Panc1 (cell line): ENCODE data around the gene TEX261.
"Not testable (repeated sequence)": the region's sequence is repeated elsewhere in the genome, so short reads cannot be mapped to it uniquely, and the experiment has no call there.

Experiments
- CTCF ChIP-seq: fragments of 450-650 bp; IDR thresholded peaks from 2 replicates; pipeline ENCODE4 v1.5.1; 2017; ENCODE audit warnings: mild to moderate bottlenecking
- POLR2AphosphoS5 ChIP-seq: IDR thresholded peaks from 2 replicates; pipeline ENCODE4 v1.6.1; 2012; ENCODE audit warnings: mild to moderate bottlenecking, low read depth, low read length, moderate library complexity
- REST ChIP-seq, 2 experiments: IDR thresholded peaks; 2 replicates each; pipeline ENCODE4 v1.6.1; 2011 to 2012; ENCODE audit warnings: low read depth in 2 of 2, control low read depth in 1 of 2, low read length in 1 of 2, mild to moderate bottlenecking in 1 of 2, moderate library complexity in 1 of 2; ENCODE audit not compliant: insufficient read depth in 1 of 2
- TCF7L2 ChIP-seq: IDR thresholded peaks from 2 replicates; pipeline ENCODE4 v1.6.1; 2011; ENCODE audit warnings: mild to moderate bottlenecking, low read depth, low read length, inconsistent platforms

DNA sequence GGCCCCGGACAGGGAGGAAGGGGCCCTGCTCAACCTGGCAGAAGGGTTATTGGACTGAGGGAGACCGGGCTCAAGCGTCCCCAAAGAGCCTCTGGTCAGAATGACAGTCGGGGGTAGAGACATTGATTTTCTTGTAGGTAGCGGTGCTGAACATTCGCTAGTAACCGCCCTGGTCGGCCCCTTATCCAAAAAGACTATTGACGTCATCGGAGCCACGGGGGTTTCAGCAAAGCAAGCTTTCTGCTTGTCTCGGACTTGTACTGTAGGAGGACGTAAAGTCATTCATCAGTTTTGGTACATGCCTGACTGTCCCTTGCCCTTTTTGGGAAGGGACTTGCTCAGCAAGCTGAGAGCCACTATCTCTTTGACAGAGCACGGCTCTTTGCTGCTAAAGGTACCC lies 26.7 kb upstream of the TEX261 start:
- not testable (repeated sequence) for TF ChIP-seq TCF7L2; CTCF; REST (IDR thresholded peaks at IDR 0.05; ENCODE audit: insufficient read depth in 1 of 2, low read depth in 2 of 2, low read length in 1 of 2); POLR2AphosphoS5
